GM23338 (cell line): ENCODE measurements around the gene TOR3A. TPM values are rescaled to one million over a fixed set of nuclear protein-coding genes. Genes with fewer than 3 reads are reported as not detected.

Experiments used
- ATAC-seq: fragments of 200-7000 bp; cut with Tn5 transposase; 3 replicates; pipeline ENCODE4 v1.9.1; 2020
- DNase-seq: peaks from one replicate; pipeline ENCODE4 v3.0.0-alpha.2; 2015; ENCODE audit warnings: low spot score
- H2AFZ ChIP-seq: fragments of 200-600 bp; sonication (generic); 2 replicates; pipeline ENCODE4 v1.8.0; 2016; ENCODE audit warnings: antibody characterized with exemption, mild to moderate bottlenecking, moderate library complexity
- H3F3A ChIP-seq: fragments of 200-600 bp; sonication (generic); replicated peaks from 2 replicates; pipeline ENCODE4 v1.8.0; 2017; ENCODE audit warnings: antibody characterized with exemption, mixed run types, low read depth
- H3K27ac ChIP-seq: fragments of 200-600 bp; sonication (generic); 2 replicates; pipeline ENCODE4 v1.6.1; 2016; ENCODE audit warnings: low read depth
- H3K27me3 ChIP-seq: fragments of 200-600 bp; sonication (generic); 2 replicates; pipeline ENCODE4 v1.8.0; 2016; ENCODE audit warnings: mild to moderate bottlenecking, mixed run types, moderate library complexity; ENCODE audit not compliant: insufficient read depth
- H3K36me3 ChIP-seq: fragments of 200-600 bp; sonication (generic); 2 replicates; pipeline ENCODE4 v1.8.0; 2016; ENCODE audit warnings: mild to moderate bottlenecking; ENCODE audit not compliant: insufficient read depth
- H3K4me1 ChIP-seq: fragments of 200-600 bp; sonication (generic); 2 replicates; pipeline ENCODE4 v1.8.0; 2016; ENCODE audit warnings: mild to moderate bottlenecking, moderate library complexity; ENCODE audit not compliant: insufficient read depth
- H3K4me2 ChIP-seq: fragments of 200-600 bp; sonication (generic); 2 replicates; pipeline ENCODE4 v1.7.1; 2017; ENCODE audit warnings: mixed run types
- H3K4me3 ChIP-seq: fragments of 200-600 bp; sonication (generic); 2 replicates; pipeline ENCODE4 v1.6.1; 2016; ENCODE audit warnings: mixed run types
- H3K79me2 ChIP-seq: fragments of 200-600 bp; sonication (generic); replicated peaks from 2 replicates; pipeline ENCODE4 v1.8.0; 2017; ENCODE audit warnings: mild to moderate bottlenecking; ENCODE audit not compliant: insufficient read depth
- H3K9me2 ChIP-seq: fragments of 200-600 bp; sonication (generic); 2 replicates; pipeline ENCODE4 v1.8.0; 2017; ENCODE audit not compliant: insufficient read depth
- H4K20me1 ChIP-seq: fragments of 200-600 bp; sonication (generic); replicated peaks from 2 replicates; pipeline ENCODE4 v1.8.0; 2017; ENCODE audit warnings: mild to moderate bottlenecking; ENCODE audit not compliant: insufficient read depth
- H3K27ac Mint-ChIP-seq: 2 replicates; pipeline ENCODE4 v1.8.0; 2020; ENCODE audit warnings: inconsistent platforms, mild to moderate bottlenecking, moderate library complexity, mixed read lengths
- H3K27me3 Mint-ChIP-seq: 3 replicates; pipeline ENCODE4 v1.8.0; 2022; ENCODE audit warnings: low read depth, mild to moderate bottlenecking, moderate library complexity, mixed read lengths, inconsistent platforms; ENCODE audit not compliant: insufficient read depth, poor library complexity
- H3K36me3 Mint-ChIP-seq: 3 replicates; pipeline ENCODE4 v1.8.0; 2021; ENCODE audit warnings: low read depth, mild to moderate bottlenecking, inconsistent platforms, moderate library complexity, mixed read lengths
- H3K4me1 Mint-ChIP-seq: 3 replicates; pipeline ENCODE4 v1.8.0; 2020; ENCODE audit warnings: mild to moderate bottlenecking, inconsistent platforms, mixed read lengths
- H3K4me3 Mint-ChIP-seq: 3 replicates; pipeline ENCODE4 v1.8.0; 2021; ENCODE audit warnings: moderate library complexity, mild to moderate bottlenecking, inconsistent platforms, mixed read lengths
- H3K9me3 Mint-ChIP-seq: 3 replicates; pipeline ENCODE4 v1.8.0; 2020; ENCODE audit warnings: moderate library complexity, mild to moderate bottlenecking, inconsistent platforms, mixed read lengths
- JUNB ChIP-seq: IDR thresholded peaks from one replicate; pipeline ENCODE4 v1.6.1; 2016; ENCODE audit warnings: antibody characterized with exemption; ENCODE audit not compliant: unreplicated experiment
- STAT1 ChIP-seq: IDR thresholded peaks from one replicate; pipeline ENCODE4 v1.6.1; 2016; ENCODE audit warnings: antibody characterized with exemption; ENCODE audit not compliant: unreplicated experiment
- polyA plus RNA-seq: library from polyadenylated mRNA; unstranded; fragments of >200 nt; fragmentation: Nextera tagmentation; extraction: Ambion mirVana; gene quantifications from 2 replicates; pipeline ENCODE4 v1.2.1, GENCODE V29; 2016
- total RNA-seq: library from RNA; depleted of rRNA; stranded (reverse); fragments of >200 nt; shearing (Covaris generic); gene quantifications from 2 replicates; pipeline ENCODE4 v1.2.3, GENCODE V29; 2014
- TF ChIP-seq, protein P1 (sequence below): fragments of 250-450 bp; sonication (Bioruptor Pico); IDR thresholded peaks from 2 replicates; pipeline ENCODE4 v1.5.0; 2020; ENCODE audit warnings: mild to moderate bottlenecking, moderate library complexity
- TF ChIP-seq, protein P2 (sequence below), 2 experiments: fragments of 200-600 bp in 1 of 2; sonication (generic) in 1 of 2; conservative IDR thresholded peaks; 2 replicates each; pipeline versions ENCODE4 v1.5.1 to v1.6.1; 2016 to 2017; ENCODE audit warnings: antibody characterized with exemption in 2 of 2, low read depth in 2 of 2, mild to moderate bottlenecking in 2 of 2, moderate library complexity in 1 of 2
- TF ChIP-seq, protein P3 (sequence below): IDR thresholded peaks from 2 replicates; pipeline ENCODE4 v1.6.1; 2016; ENCODE audit warnings: antibody characterized with exemption

TOR3A gene
- total and polyA plus RNA-seq, 2 experiments from 2014 or later: 11.2 to 57.6 TPM

DNA sequence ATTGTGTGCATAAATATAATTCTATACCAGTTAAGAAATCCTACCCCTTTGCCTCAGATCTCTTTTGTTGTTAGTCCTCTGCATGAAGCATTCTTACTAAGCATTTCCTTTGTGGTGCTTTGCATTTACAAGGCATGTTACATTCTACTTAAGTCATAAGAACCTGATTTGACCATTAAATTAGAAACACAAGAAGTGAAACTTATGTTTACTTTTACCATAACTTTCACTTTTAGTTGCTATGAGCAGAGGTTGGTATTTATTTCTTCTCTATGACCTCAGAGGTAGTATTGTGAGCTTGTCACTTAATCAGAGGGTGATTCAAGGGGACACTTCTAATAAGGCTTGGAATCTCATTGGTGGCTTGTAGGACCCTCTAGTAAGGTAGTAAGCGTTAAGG is 47.1 kb upstream of the TOR3A start (continued):
- TF ChIP-seq, protein P1, sequence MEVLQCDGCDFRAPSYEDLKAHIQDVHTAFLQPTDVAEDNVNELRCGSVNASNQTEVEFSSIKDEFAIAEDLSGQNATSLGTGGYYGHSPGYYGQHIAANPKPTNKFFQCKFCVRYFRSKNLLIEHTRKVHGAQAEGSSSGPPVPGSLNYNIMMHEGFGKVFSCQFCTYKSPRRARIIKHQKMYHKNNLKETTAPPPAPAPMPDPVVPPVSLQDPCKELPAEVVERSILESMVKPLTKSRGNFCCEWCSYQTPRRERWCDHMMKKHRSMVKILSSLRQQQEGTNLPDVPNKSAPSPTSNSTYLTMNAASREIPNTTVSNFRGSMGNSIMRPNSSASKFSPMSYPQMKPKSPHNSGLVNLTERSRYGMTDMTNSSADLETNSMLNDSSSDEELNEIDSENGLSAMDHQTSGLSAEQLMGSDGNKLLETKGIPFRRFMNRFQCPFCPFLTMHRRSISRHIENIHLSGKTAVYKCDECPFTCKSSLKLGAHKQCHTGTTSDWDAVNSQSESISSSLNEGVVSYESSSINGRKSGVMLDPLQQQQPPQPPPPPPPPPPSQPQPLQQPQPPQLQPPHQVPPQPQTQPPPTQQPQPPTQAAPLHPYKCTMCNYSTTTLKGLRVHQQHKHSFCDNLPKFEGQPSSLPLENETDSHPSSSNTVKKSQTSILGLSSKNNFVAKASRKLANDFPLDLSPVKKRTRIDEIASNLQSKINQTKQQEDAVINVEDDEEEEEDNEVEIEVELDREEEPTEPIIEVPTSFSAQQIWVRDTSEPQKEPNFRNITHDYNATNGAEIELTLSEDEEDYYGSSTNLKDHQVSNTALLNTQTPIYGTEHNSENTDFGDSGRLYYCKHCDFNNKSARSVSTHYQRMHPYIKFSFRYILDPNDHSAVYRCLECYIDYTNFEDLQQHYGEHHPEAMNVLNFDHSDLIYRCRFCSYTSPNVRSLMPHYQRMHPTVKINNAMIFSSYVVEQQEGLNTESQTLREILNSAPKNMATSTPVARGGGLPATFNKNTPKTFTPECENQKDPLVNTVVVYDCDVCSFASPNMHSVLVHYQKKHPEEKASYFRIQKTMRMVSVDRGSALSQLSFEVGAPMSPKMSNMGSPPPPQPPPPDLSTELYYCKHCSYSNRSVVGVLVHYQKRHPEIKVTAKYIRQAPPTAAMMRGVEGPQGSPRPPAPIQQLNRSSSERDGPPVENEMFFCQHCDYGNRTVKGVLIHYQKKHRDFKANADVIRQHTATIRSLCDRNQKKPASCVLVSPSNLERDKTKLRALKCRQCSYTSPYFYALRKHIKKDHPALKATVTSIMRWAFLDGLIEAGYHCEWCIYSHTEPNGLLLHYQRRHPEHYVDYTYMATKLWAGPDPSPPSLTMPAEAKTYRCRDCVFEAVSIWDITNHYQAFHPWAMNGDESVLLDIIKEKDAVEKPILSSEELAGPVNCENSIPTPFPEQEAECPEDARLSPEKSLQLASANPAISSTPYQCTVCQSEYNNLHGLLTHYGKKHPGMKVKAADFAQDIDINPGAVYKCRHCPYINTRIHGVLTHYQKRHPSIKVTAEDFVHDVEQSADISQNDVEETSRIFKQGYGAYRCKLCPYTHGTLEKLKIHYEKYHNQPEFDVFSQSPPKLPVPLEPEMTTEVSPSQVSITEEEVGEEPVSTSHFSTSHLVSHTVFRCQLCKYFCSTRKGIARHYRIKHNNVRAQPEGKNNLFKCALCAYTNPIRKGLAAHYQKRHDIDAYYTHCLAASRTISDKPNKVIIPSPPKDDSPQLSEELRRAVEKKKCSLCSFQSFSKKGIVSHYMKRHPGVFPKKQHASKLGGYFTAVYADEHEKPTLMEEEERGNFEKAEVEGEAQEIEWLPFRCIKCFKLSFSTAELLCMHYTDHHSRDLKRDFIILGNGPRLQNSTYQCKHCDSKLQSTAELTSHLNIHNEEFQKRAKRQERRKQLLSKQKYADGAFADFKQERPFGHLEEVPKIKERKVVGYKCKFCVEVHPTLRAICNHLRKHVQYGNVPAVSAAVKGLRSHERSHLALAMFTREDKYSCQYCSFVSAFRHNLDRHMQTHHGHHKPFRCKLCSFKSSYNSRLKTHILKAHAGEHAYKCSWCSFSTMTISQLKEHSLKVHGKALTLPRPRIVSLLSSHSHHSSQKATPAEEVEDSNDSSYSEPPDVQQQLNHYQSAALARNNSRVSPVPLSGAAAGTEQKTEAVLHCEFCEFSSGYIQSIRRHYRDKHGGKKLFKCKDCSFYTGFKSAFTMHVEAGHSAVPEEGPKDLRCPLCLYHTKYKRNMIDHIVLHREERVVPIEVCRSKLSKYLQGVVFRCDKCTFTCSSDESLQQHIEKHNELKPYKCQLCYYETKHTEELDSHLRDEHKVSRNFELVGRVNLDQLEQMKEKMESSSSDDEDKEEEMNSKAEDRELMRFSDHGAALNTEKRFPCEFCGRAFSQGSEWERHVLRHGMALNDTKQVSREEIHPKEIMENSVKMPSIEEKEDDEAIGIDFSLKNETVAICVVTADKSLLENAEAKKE (CRISPR knock-in tag): no peak
- TF ChIP-seq, protein P2, sequence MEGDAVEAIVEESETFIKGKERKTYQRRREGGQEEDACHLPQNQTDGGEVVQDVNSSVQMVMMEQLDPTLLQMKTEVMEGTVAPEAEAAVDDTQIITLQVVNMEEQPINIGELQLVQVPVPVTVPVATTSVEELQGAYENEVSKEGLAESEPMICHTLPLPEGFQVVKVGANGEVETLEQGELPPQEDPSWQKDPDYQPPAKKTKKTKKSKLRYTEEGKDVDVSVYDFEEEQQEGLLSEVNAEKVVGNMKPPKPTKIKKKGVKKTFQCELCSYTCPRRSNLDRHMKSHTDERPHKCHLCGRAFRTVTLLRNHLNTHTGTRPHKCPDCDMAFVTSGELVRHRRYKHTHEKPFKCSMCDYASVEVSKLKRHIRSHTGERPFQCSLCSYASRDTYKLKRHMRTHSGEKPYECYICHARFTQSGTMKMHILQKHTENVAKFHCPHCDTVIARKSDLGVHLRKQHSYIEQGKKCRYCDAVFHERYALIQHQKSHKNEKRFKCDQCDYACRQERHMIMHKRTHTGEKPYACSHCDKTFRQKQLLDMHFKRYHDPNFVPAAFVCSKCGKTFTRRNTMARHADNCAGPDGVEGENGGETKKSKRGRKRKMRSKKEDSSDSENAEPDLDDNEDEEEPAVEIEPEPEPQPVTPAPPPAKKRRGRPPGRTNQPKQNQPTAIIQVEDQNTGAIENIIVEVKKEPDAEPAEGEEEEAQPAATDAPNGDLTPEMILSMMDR (conservative IDR thresholded peaks at IDR 0.05; ENCODE audit: low read depth in 2 of 2): no peak
- TF ChIP-seq, protein P3, sequence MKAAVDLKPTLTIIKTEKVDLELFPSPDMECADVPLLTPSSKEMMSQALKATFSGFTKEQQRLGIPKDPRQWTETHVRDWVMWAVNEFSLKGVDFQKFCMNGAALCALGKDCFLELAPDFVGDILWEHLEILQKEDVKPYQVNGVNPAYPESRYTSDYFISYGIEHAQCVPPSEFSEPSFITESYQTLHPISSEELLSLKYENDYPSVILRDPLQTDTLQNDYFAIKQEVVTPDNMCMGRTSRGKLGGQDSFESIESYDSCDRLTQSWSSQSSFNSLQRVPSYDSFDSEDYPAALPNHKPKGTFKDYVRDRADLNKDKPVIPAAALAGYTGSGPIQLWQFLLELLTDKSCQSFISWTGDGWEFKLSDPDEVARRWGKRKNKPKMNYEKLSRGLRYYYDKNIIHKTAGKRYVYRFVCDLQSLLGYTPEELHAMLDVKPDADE: no peak

DNA sequence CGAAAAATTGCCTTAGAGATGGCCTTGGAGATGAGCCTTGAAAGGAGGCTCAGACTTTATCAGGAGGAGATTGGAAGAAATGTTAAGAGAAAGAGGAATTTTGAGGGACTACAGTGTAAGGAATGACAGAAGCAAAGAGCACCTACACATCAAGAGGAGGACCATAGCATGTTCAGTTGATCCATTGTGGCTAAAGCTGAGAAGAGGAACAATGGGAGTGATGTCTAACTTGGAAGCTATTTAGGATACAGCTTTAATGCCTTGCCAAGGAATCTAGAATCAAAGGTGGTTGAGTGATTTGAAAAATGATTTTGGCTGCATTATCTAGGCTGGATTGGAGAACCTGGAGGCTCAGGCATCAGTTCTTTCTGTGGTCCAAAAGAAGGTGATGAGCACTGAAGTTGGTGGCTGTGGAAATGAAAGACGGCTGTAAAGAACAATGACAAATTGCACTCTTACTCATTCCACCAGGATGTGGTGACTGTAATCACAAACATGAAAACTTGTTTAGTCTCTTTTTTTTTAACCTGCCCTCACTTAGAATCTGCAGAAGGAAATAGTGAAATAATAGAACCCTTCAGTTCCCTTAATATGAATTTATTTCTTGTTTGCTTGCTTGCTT is 44.9 kb upstream of the TOR3A start:
- Mint-ChIP-seq H3K27ac (no peak overlapping the region; the same call in 1 of the 2 replicates), H3K9me3 (peaks cover 12% of the 10 kb centered on the region), H3K36me3 (peaks cover 18% of the 10 kb centered on the region; the same call in 2 of the 3 replicates), H3K4me1 (peaks cover 35% of the 10 kb centered on the region), H3K27me3 (peaks cover 3% of the 10 kb centered on the region), H3K4me3 (no peak overlapping the region)
- ATAC-seq: no peak
- Histone ChIP-seq H3K9me2 (no peaks in the 10 kb centered on the region), H3K4me3 (no peak overlapping the region), H3K4me2 (no peak overlapping the region), H3K27ac (no peak overlapping the region), H3F3A (no peaks in the 10 kb centered on the region), H3K27me3 (no peaks in the 10 kb centered on the region), H3K79me2 (peaks cover 79% of the 10 kb centered on the region), H3K36me3 (no peaks in the 10 kb centered on the region), H2AFZ (no peak overlapping the region), H3K4me1 (peaks cover 21% of the 10 kb centered on the region), H4K20me1 (no peaks in the 10 kb centered on the region)
- no peak for DNase-seq
- TF ChIP-seq, protein P1 (CRISPR knock-in tag): no peak
- no peak for TF ChIP-seq JUNB
- TF ChIP-seq STAT1: no peak
